Left renal cortex interstitium (tissue), 4 donors: ENCODE measurements around the gene APC2. TPM values are rescaled to one million over a fixed set of nuclear protein-coding genes. Genes with fewer than 3 reads are reported as not detected.

Experiments
- DNase-seq, 4 donors: peaks; one replicate each; pipeline ENCODE4 v3.0.0-alpha.2; 2013; ENCODE audit warnings: low read depth in 4 of 4, low spot score in 2 of 4, missing footprints in 1 of 4
- polyA plus RNA-seq, 4 donors: library from polyadenylated mRNA; unstranded; fragments of 120-200 nt; gene quantifications; one replicate each; pipeline ENCODE4 v1.2.1, GENCODE V29; 2013; ENCODE audit not compliant: insufficient read length in 4 of 4

Gene APC2
- polyA plus RNA-seq, 4 donors, result 1.1 to 2.0 (median 1.8) TPM

GRCh38 chr19:1465191-1466016 lies 15.5 kb downstream of the APC2 start:
- no peak for DNase-seq

DNA sequence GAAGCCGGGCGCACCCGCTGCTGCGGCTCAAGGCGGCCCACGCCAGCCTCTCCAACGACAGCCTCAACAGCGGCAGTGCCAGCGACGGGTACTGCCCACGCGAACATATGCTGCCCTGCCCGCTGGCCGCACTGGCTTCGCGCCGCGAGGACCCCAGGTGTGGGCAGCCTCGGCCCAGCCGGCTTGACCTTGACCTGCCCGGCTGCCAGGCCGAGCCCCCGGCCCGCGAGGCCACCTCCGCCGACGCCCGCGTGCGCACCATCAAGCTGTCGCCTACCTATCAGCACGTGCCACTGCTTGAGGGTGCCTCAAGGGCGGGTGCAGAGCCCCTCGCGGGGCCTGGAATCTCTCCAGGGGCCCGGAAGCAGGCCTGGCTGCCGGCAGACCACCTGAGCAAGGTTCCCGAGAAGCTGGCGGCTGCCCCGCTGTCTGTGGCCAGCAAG lies 16.1 kb downstream of the APC2 start:
- DNase-seq, result no peak

DNA sequence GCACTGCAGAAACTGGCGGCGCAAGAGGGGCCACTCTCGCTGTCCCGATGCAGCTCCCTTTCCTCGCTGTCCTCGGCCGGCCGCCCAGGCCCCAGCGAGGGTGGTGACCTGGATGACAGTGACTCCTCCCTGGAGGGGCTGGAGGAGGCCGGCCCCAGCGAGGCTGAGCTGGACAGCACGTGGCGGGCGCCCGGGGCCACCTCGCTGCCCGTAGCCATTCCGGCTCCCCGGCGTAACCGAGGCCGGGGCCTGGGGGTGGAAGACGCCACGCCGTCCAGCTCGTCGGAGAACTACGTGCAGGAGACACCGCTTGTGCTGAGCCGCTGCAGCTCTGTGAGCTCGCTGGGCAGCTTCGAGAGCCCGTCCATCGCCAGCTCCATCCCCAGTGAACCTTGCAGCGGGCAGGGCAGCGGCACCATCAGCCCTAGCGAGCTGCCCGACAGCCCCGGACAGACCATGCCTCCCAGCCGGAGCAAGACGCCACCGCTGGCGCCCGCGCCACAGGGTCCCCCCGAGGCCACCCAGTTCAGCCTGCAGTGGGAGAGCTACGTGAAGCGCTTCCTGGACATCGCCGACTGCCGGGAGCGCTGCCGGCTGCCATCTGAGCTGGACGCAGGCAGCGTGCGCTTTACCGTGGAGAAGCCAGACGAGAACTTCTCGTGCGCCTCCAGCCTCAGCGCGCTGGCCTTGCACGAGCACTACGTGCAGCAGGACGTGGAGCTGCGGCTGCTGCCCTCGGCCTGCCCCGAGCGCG lies 16.7 kb downstream of the APC2 start:
- DNase-seq, result no peak

GRCh38 chr19:1467215-1467489 lies 17.2 kb downstream of the APC2 start:
- DNase-seq, result no peak

DNA sequence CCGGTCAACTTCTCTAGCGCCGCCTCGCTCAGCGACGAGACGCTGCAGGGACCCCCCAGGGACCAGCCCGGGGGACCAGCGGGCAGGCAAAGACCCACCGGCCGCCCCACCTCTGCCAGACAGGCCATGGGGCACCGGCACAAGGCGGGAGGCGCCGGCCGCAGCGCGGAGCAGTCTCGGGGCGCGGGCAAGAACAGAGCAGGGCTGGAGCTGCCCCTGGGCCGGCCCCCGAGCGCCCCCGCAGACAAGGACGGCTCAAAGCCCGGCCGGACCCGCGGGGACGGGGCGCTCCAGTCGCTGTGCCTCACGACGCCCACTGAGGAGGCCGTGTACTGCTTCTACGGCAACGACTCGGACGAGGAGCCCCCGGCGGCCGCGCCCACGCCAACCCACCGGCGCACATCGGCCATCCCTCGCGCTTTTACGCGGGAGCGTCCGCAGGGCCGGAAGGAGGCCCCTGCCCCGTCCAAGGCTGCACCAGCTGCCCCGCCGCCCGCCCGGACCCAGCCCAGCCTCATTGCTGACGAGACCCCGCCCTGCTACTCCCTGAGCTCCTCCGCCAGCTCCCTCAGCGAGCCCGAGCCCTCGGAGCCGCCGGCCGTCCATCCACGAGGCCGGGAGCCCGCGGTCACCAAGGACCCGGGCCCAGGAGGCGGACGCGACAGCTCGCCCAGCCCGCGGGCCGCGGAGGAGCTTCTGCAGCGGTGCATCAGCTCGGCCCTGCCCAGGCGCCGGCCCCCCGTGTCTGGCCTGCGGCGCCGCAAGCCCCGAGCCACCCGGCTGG lies 17.8 kb downstream of the APC2 start:
- no peak for DNase-seq

- DNase-seq, result no peak
Observed at GRCh38 chr19:1468274-1468820, 18.4 kb downstream of the APC2 start.

DNA sequence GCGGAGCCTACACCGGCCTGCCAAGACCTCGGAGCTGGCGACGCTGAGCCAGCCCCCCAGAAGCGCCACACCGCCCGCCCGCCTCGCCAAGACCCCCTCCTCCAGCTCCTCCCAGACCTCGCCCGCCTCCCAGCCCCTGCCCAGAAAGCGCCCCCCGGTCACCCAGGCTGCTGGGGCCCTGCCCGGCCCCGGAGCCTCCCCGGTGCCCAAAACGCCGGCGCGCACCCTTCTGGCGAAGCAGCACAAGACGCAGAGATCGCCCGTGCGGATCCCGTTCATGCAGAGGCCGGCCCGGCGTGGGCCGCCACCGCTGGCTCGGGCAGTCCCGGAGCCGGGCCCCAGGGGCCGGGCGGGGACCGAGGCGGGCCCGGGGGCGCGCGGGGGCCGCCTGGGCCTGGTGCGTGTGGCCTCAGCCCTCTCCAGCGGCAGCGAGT lies 18.9 kb downstream of the APC2 start:
- no peak for DNase-seq

- DNase-seq, result no peak
Observed at GRCh38 chr19:1469255-1470054, 19.5 kb downstream of the APC2 start.

GRCh38 chr19:1470055-1470304 lies 20.1 kb downstream of the APC2 start:
- DNase-seq, result no peak

- no peak for DNase-seq
Observed at GRCh38 chr19:1470305-1471009, 20.5 kb downstream of the APC2 start.

DNA sequence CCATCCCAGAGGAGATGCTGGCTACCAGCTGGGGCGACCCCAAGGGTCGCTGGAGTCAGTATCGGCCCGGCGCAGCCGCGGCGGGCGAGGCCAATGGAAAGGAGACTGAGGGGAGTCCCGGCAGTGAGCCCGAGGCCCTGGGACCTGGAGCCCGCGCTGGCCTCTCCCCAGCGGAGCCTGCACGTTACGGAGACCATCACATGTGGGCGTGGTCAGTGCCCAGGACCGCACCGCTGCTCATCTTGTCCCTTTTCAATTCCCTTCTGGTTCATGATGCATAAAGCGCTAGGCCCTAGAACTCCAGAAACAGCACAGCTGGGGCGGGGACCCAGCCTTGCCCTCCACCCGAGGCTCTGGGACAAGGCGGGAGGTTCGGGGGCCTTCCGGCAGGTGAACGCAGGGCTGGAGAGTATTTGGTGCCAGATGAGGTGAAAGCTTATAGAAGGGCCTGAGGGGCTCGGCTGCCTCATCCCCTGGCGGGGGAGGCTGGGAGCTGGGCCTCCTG lies 21.1 kb downstream of the APC2 start:
- DNase-seq, result no peak

DNA sequence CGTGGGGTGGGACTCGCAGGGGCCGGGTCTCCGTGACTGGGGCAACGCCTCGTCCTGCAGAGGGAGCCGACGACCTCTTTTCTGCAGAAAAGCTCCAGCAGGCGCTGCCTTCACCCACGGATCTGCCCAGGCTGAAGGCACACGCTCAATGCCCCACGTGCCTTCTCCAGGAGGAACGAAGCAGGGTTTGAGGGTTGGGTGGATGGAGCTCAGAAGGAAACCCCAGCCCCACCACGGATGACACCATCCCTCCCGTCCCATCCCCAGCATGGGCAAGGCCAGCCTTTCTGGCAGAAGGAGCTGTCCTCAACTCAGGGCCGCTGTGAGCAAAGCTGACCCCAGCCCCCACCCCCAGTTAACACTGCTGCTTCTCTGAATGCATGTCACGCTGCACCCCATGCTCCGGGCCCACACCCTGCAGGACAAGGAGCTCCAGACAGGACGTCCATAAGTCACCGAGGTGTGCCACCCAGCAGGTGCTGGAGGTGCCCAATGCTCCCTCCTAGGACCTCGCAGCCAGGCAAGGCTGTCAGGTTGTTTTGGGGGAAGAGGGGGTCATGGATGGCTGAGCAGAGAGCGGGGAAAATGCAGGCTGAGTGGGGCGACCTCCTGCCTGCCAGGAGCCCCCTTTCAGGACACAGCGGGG lies 21.7 kb downstream of the APC2 start:
- no peak for DNase-seq

DNA sequence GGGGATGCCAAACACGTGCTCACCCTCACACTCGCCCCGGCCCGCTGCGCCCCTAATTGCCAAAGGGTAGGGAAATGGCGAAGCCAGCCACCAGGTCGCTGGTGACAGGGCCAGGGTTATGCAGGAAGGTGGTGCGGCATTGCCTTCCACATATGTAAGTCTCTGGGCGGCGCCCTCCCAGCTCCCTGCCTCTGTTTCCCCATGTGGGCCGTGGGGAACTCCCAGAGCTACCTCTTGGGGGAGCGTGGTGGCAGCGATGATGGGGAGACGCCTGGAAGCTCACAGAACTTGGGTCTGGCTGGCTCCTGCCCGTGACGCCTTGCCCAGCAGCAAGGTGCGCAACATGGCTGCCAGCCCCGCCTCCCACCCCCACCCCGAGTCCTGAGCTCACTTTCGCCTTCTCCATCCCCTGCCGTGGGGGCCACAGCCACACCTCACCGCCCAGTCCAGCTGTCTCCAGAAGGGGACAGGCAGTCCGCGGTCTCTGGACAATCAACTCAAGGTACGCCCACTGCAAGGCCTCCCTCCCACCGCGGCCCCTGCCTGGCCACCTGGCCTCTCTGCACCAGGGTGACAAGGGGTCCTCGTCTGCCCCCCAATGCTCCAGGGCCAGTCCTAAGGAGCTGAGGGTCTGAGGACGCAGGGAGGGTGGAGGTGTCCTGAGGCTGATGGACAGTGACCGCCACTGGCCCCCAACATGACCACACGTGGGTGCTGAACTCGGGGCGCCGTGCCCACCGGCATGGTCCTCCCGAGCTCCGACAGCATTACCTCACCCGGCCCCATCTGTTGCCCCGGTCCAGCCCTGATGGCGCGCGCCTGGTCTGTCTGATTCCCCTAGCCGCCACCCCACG lies 22.5 kb downstream of the APC2 start:
- DNase-seq, result no peak

- DNase-seq, result no peak
Observed at GRCh38 chr19:1473085-1473851, 23.3 kb downstream of the APC2 start.

DNA sequence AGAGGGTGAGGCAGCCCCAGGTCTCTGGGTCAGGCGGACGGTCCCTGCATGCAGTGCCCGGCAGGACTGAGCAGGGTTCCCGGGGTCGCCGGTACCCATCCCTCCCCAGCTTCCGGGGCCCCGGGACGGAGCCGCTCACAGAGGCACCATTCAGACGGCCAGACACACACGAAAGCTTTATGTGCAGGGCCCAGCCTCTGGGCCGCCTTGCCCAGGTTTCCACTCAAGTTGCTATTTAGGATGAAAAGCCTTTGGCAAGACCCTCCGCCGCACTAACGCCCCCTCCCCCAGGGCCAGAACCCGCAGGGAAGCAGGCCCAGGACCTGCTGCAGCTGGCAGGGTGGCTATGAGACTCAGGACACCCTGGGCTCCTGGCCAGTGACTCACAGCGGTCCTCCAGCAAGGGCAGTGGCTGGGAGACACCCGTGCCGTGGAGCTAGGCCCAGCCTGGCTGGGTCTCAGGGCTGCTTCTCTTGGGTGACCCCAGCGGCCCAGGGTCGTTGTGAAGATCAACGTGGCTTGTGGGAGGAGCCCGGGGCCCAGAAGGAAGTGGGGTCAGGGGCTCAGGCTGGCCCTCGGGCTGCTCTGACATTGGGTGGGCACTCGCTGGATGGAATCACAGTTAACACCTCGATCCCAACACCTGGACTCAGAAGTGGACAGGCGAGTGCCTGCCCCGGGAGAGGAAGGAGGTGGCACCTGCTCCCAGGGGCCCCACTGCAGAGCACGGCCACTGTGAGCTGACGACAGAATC lies 24.3 kb downstream of the APC2 start:
- no peak for DNase-seq

- DNase-seq, result no peak
Observed at GRCh38 chr19:1474765-1475351, 24.9 kb downstream of the APC2 start.
